DND-41 (cell line): ENCODE measurements around the gene TMPRSS6.

Source experiments
- EZH2 ChIP-seq: IDR thresholded peaks from 3 replicates; pipeline ENCODE4 v1.6.1; 2012; ENCODE audit warnings: borderline replicate concordance, low read depth, mild to moderate bottlenecking, moderate library complexity, low read length, inconsistent platforms; ENCODE audit not compliant: severe bottlenecking
- TF ChIP-seq, protein P1 (sequence below): IDR thresholded peaks from 2 replicates; pipeline ENCODE4 v1.5.1; 2012; ENCODE audit warnings: borderline replicate concordance, low read length, moderate library complexity, mild to moderate bottlenecking; ENCODE audit not compliant: poor library complexity, severe bottlenecking; ENCODE audit errors: extremely low read depth

DNA sequence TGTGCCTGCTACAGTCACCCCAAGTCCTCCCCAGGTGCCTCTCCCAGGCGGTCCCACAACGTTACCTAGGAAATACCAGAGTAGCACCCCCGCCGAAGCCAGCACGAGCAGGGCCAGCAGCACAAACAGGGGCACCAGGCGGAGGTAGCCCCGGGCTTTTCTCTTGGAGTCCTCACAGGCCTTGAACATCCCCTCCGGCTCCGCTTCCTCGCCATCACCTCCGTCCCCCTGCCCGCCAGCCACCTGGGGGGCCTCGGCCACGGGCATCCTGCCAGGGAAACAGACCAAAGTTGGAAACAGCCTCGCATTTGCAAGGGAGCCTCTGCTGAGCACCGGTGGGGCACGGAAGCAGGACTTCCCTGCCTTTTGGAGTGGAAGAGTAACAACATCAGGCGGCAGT lies 6.4 kb downstream of the TMPRSS6 start:
- TF ChIP-seq, protein P1, sequence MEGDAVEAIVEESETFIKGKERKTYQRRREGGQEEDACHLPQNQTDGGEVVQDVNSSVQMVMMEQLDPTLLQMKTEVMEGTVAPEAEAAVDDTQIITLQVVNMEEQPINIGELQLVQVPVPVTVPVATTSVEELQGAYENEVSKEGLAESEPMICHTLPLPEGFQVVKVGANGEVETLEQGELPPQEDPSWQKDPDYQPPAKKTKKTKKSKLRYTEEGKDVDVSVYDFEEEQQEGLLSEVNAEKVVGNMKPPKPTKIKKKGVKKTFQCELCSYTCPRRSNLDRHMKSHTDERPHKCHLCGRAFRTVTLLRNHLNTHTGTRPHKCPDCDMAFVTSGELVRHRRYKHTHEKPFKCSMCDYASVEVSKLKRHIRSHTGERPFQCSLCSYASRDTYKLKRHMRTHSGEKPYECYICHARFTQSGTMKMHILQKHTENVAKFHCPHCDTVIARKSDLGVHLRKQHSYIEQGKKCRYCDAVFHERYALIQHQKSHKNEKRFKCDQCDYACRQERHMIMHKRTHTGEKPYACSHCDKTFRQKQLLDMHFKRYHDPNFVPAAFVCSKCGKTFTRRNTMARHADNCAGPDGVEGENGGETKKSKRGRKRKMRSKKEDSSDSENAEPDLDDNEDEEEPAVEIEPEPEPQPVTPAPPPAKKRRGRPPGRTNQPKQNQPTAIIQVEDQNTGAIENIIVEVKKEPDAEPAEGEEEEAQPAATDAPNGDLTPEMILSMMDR, result no peak
- no peak for TF ChIP-seq EZH2
